Anterior cingulate cortex (tissue), 58 donors: Measurements from ENCODE around the gene COASY.
A peak's percentile ranks its signal among the peaks of the same experiment; 100 is the strongest.
"Not testable (repeated sequence)": the region's sequence is repeated elsewhere in the genome, so short reads cannot be mapped to it uniquely, and the experiment has no call there.

ENCODE experiments used
- DNase-seq, 58 donors: peaks; one replicate each; lab custom pipeline; 2025; lab: John Stamatoyannopoulos, UW

The COASY gene

GRCh38 chr17:42530952-42531454 is 30.9 kb upstream of the COASY start:
- DNase-seq = no peak

- peak in 42 of 58 donors; percentile 13 to 66 (median 40) for DNase-seq
These were observed 30.2 kb upstream of the COASY start for GRCh38 chr17:42531455-42532354.

GRCh38 chr17:42535155-42536047 is 26.5 kb upstream of the COASY start:
- DNase-seq = peak in 1 of 58 donors; percentile 45

GRCh38 chr17:42536048-42536371 is 25.9 kb upstream of the COASY start, which contains the start of gene NAGLU:
TSS of gene NAGLU (plus strand) at chr17:42536241. CDS start at chr17:42536273, 32 bp downstream.
- peak; percentile 40 to 98 (median 89) for DNase-seq

- peak in 55 of 58 donors; percentile 36 to 84 (median 70) for DNase-seq
These were observed 25.4 kb upstream of the COASY start for GRCh38 chr17:42536372-42537155.

DNA sequence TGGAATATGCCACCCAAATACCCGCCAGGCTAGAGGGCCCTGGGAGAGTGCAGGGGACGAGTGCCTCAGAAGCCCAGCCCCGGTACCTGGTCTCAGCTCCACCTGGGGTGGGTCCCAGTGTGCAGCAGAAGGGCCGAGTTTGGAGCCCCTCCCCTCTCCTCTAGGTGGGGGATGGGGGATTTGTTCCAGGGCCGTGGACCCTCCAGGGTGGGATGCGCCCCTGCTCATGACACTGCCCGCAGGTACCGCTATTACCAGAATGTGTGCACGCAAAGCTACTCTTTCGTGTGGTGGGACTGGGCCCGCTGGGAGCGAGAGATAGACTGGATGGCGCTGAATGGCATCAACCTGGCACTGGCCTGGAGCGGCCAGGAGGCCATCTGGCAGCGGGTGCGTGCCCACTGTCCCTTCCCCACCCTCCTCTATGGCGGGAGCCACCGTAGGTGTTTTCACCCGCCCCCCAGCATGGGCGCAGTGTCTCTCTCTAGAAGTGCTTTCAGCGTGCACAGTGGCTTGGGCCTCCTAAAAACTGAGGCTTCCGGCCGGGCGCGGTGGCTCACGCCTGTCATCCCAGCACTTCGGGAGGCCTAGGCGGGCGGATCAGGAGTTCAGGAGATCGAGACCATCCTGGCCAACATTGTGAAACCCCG is 24.7 kb upstream of the COASY start:
- no peak for DNase-seq

DNA sequence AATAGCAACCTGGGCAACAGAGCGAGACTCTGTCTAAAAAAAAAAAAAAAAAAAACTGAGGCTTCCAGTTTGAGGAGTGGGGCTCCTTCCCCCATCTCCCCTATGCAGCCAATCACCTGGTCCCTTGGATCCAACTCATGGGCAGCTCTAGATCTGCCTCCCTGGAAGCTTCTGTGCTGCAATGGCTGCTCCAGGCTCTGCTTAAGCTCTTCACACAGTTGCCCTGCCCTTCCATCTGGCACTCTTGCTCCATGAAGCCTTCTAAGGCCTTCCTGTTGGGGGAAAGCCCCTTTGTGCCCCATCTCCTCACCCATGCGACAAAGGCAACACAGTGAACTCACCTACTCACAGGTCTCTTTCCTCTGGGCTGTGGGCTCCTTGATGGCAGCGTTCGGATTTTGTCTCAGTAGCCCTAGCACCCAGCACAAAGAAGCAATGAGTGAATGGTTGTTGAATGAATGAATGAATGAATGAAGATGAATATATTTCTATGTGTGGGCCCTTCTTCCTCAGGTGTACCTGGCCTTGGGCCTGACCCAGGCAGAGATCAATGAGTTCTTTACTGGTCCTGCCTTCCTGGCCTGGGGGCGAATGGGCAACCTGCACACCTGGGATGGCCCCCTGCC is 24.0 kb upstream of the COASY start:
- no peak for DNase-seq

DNA sequence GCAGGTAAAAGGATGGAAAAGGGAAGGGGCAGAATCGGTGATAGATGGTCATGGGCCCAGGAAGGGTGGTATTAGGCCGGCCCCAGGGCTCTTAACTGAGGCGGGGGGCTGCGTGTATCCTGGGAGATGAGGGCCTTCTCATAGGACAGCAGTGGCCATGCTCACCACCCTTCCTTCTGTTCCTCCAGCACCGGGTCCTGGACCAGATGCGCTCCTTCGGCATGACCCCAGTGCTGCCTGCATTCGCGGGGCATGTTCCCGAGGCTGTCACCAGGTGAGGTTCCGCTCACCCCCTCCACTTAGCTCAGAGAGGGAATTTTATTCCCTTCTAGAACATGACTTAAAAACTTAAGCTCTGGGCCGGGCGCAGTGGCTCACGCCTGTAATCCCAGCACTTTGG is 23.5 kb upstream of the COASY start:
- no peak for DNase-seq

DNA sequence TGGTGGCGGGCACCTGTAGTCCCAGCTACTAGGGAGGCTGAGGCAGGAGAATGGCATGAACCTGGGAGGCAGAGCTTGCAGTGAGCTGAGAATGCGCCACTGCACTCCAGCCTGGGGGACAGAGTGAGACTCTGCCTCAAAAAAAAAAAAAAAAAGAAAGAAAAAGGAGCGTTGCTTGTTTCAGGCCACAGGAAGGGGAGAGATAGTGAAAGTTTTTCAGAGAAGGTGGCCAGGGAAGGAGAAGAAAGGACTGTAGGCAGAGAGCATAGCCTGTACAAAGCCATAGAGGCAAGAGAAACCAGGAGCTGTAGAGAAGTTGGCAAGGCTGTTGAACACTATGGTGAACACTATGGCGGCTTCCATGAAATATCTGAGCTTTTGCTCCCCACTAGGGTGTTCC is 21.4 kb upstream of the COASY start:
- not testable (repeated sequence) for DNase-seq

GRCh38 chr17:42541041-42541833 is 20.7 kb upstream of the COASY start:
- no peak for DNase-seq

DNA sequence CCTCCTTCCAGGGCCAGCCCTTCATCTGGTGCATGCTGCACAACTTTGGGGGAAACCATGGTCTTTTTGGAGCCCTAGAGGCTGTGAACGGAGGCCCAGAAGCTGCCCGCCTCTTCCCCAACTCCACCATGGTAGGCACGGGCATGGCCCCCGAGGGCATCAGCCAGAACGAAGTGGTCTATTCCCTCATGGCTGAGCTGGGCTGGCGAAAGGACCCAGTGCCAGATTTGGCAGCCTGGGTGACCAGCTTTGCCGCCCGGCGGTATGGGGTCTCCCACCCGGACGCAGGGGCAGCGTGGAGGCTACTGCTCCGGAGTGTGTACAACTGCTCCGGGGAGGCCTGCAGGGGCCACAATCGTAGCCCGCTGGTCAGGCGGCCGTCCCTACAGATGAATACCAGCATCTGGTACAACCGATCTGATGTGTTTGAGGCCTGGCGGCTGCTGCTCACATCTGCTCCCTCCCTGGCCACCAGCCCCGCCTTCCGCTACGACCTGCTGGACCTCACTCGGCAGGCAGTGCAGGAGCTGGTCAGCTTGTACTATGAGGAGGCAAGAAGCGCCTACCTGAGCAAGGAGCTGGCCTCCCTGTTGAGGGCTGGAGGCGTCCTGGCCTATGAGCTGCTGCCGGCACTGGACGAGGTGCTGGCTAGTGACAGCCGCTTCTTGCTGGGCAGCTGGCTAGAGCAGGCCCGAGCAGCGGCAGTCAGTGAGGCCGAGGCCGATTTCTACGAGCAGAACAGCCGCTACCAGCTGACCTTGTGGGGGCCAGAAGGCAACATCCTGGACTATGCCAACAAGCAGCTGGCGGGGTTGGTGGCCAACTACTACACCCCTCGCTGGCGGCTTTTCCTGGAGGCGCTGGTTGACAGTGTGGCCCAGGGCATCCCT is 18.5 kb upstream of the COASY start:
- peak in 25 of 58 donors; percentile 10 to 61 (median 35) for DNase-seq

- DNase-seq = no peak
These were observed 17.1 kb upstream of the COASY start for GRCh38 chr17:42544874-42545283.

DNA sequence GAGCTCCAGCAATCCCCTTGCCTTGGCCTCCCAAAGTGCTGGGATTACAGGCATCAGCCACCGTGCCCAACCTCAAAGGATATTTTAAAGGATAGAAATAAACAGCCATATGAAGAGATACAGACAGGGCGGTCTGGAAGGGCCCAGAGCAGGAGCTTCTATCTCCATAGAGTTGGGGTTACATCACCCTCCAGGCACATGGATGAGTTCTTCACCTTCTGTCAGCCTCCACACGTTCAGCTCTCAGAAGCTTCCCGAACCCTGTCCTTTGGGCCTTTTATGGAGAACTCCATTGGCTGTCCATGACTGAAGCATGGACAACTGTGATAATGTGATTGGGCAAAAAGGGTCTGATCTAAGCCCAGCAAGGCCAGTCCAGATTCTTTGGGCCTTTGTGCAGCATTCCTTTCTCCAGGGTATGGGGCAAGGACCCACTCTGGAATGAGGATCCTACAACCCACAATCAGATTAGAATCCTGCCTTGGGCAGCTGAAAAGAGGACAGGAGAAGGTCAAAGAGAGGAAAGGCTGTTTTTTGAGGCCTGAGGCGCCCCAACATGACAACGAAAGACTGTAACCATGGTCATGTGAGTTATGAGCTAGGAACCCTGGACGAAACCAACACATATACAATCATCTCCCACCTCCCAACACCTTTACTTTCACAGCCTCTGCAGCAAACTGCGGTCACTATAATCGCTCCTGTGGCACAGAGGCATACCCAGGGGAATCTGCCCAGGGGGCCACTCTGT is 16.0 kb upstream of the COASY start:
- DNase-seq = not testable (repeated sequence)

DNA sequence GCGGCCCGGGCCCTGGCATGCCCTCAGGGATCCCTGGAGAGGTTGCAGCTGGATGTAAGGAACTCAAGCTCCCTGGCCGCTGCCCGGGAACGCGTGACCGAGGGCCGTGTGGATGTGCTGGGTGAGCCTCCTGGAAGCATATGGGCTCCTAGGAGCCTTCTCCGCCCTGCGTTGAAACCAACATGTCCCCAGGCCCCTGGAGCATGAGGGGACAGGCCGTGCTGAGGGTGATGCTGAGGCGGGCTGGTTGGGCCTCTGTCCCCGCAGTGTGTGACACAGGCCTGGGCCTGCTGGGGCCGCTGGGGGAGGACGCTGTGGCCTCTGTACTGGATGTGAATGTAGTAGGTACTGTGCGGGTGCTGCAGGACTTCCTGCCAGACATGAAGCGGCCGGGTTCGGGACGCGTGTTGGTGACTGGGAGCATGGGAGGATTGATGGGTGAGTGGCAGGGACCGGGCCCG is 14.9 kb upstream of the COASY start:
- DNase-seq = no peak

GRCh38 chr17:42547698-42548069 is 14.3 kb upstream of the COASY start:
- no peak for DNase-seq

- no peak for DNase-seq
These were observed 13.7 kb upstream of the COASY start for GRCh38 chr17:42548070-42548837.
